ENCODE data around the gene PRDM1.

PRDM1 gene

DNA sequence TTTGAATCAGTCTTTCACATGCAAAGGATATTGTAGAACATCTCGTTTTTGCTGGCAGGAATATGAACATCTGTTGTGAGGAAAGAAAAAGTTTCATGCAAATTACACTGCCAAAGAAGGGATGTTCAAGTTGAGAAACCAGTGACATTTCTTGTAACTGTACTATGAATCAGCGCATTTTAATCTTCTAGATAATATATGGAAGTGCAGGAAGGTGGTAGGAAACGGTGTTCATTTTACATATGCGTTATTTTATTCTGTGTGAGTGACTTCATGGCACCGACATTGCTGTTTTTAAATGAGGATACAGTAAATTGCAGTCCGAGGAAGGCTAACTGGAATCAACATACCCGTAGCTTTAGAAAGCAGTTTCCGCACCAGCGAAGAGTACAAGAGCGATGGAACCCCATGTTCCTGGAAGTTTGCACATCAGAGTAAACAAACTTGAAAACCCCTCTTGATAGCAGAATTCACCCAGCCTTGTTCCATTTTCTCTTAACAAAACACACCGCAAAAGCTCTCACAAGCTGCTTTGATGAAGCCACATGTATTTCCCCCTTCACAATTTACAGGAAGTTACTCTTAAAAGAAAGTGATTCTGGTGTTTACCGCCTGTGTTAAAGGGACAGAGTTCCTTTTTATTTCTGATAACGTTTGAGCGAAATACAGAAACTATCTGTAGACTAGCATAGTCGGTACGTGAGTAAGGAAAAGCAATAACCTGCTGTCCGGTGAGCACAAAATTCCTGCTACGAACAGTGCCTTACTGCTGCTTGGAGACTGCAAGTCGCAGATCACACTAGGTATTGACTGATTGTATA is 11.5 kb downstream of the PRDM1 start:
- DNase-seq (ENCODE audit: low spot score), result no peak

DNA sequence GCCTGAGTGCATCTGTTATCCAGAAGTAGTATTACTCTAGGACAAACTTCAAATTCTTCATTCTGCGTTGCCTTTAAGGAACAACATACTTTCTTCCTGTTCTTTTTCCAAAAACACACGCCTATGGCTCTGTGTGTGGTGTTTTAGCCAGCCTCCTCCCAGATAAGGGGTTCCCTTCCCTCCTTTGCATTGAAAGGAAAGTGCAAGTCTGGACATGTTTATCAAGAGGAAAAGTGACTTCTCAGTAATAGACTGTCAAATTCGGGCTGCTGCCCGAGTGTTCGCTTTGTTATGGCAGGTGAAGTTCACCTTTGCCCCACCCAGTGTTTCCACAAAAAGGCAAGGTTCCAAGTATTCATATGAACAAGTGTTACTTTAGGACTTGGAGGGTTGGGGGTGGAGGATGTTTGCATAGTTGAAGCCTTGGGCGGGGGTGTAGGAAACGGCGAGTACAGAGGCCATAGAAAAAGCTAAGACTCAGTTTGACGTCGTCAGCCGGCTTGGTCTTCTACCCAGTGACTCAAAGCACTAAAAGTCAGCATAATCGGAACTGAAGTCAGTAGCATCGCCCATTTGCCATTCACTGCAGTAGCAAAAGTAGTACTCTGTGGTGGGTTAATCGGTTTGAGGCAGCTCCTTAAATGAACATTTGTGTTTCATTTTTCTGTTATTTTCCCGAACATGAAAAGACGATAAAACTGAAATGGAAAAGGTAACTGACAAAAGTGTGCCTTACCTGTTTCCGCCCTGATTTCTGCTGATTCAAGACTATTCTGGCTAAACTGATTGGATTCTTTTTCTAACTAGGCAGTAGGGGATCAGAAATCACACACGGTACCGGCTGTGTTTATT is 12.5 kb downstream of the PRDM1 start:
- no peak for DNase-seq (ENCODE audit: low spot score)

DNA sequence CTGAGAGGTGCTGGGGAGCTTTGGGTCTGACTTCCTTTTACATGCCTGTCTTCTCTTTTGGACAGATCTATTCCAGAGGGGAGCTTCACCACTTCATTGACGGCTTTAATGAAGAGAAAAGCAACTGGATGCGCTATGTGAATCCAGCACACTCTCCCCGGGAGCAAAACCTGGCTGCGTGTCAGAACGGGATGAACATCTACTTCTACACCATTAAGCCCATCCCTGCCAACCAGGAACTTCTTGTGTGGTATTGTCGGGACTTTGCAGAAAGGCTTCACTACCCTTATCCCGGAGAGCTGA is 13.1 kb downstream of the PRDM1 start:
- DNase-seq (ENCODE audit: low spot score), result no peak

DNA sequence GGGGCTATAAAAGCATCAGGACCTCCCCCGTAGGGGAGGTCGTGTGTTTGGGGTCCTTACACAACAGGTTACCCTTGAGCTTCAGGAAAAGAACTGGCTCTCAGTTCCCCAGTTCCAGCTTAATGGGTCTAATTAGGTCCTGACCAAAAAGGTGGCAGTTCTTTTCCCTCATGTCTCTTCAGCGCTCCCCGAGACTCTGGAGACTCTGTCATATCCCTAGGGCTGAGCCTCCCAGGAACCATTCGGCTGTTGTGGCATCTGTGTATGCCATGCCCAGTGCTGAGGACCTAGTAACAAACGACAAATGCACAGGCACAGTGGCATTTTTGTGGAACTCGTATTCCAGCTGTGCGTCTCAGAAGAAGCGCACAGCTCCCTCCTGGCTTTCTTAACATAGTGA is 14.6 kb downstream of the PRDM1 start:
- DNase-seq (ENCODE audit: low spot score), result no peak

DNA sequence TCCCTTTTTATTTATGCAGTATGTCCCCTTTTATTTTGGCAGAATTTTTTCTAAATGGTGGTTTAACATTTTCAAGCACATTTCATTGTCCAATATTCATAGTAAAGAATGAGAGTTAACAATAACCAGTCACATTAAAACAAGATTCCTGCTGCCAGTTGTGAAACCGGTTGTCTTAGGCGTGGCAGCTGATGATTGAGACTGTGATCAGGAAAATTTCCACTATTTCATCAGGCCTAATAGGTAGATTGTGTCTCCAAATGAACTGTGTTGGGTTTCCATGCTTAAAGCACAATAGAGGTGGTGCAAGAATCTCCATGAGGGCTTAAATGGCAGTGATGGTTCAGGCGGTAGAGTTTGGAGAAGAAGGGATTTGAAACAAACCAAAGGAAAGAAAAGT is 15.3 kb downstream of the PRDM1 start:
- DNase-seq (ENCODE audit: low spot score), result no peak

DNA sequence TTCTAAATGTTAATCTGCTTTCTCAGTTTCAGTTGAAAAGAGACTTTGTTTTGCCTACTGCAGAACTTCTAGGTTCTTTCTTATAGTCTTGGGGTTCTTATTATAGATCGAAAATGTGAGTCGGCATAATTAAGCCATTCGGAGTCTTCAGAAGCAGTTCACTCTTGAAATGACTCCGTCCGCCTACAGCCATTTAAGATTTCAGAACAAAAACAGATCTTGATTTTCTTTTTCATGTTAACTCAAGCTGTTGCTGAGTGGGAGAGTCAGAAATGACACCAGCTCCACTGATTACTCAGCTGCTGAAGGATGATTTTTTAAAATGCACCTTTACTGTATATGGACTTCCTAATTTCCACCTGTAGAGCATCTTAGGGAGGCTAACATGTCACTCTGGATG is 15.9 kb downstream of the PRDM1 start:
- DNase-seq (ENCODE audit: low spot score), result no peak

DNA sequence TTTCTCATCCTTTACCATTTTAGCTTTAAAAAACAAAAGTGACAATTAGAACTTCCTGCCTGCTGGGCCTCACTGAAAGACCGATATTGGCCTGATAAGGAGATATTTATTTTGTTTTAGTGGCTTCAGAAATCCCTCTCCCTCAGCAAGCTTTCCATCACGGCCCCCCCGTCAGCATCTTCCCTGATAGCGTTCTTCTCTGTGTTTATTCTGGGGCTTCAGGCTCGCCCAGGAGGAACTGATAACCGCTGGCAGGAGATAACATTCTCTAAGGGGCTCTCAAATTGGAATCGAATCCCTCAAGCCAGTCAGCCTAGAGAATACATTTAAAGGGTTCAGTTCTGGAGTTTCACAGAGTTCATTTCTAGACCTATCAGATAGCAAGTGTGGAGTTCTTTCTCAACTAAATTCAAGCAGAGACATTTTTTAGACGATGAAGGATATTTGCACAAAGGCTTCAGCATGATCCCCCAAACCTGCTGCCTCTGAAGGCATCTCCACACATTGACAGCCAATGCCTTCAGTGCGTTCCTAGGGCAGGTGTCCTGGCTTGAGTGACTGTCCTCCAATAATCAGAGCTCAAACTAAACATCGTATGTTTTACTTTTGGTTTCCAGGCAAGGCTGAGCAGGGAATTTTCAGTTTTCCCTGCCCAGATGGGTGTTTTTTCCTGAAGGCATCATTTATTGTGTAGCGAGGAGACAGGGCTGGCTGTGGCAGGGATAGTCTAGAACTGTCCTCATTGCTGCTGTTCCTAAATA is 17.0 kb downstream of the PRDM1 start:
- no peak for DNase-seq (ENCODE audit: low spot score)

DNA sequence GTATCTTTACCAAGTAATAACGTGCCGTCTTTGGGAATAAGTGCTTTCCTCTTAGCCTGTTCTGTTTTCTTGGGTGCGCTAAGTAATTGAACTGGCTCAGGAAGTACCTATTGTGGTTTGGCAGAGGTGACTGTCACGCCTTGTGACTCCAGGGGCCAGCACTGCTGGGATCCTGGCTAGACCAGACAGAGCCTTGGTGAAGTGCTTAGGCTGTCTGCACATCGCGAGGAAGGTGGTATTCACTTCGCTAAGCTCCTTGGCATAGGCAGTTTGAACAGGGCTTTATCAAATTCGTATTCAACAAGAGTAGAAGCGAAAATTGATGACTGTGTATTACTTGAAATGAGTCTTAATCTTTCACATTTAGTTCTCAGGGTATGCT is 17.6 kb downstream of the PRDM1 start:
- no peak for DNase-seq (ENCODE audit: low spot score)

DNA sequence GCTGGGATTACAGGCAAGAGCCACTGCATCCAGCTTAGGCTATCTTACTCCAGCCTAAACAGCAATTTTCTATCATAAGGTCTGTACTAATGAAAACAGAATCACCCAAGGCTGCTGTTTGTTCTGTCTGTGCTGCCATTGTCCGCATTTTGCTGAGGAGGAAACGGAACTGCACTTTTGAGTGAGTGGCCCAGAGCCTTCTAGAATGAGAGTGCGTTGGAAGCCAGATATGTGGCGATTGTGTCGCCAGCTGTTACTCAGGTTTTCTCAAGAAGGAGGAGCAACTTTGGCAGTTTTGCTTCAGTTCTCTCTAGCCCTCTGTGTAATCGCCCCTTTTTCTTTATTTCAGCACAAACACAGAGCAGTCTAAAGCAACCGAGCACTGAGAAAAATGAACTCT is 18.3 kb downstream of the PRDM1 start:
- no peak for DNase-seq (ENCODE audit: low spot score)

DNA sequence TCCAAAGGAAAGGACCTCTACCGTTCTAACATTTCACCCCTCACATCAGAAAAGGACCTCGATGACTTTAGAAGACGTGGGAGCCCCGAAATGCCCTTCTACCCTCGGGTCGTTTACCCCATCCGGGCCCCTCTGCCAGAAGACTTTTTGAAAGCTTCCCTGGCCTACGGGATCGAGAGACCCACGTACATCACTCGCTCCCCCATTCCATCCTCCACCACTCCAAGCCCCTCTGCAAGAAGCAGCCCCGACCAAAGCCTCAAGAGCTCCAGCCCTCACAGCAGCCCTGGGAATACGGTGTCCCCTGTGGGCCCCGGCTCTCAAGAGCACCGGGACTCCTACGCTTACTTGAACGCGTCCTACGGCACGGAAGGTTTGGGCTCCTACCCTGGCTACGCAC is 18.8 kb downstream of the PRDM1 start:
- no peak for DNase-seq (ENCODE audit: low spot score)

DNA sequence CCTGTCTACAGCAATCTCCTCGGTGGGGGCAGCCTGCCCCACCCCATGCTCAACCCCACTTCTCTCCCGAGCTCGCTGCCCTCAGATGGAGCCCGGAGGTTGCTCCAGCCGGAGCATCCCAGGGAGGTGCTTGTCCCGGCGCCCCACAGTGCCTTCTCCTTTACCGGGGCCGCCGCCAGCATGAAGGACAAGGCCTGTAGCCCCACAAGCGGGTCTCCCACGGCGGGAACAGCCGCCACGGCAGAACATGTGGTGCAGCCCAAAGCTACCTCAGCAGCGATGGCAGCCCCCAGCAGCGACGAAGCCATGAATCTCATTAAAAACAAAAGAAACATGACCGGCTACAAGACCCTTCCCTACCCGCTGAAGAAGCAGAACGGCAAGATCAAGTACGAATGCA is 19.4 kb downstream of the PRDM1 start:
- DNase-seq (ENCODE audit: low spot score), result no peak

DNA sequence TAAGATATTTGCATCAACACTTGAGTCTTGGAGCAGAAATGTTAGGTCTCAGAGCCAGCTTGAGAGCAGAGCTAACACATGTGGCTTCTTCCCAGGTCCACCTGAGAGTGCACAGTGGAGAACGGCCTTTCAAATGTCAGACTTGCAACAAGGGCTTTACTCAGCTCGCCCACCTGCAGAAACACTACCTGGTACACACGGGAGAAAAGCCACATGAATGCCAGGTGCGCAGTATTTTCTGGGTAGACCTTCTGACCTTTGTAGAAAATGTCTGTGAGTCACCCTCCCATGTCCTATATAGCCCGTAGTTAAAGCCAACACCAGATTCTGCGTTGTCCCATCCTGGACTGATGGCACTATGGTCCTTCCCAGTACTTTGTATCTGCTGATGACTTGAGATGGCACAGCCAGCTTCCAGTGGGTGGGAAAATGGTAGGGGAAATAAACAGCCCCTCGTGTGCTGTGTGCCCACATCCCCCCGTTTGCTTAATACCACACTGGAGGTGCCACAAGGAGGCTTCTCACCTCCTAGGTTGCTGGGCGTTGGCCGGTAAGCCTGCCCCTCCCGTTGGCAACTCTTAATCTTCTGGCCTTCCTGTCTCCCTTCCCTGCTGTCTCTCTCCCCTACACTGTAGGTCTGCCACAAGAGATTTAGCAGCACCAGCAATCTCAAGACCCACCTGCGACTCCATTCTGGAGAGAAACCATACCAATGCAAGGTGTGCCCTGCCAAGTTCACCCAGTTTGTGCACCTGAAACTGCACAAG is 20.3 kb downstream of the PRDM1 start:
- DNase-seq (ENCODE audit: low spot score), result no peak

DNA sequence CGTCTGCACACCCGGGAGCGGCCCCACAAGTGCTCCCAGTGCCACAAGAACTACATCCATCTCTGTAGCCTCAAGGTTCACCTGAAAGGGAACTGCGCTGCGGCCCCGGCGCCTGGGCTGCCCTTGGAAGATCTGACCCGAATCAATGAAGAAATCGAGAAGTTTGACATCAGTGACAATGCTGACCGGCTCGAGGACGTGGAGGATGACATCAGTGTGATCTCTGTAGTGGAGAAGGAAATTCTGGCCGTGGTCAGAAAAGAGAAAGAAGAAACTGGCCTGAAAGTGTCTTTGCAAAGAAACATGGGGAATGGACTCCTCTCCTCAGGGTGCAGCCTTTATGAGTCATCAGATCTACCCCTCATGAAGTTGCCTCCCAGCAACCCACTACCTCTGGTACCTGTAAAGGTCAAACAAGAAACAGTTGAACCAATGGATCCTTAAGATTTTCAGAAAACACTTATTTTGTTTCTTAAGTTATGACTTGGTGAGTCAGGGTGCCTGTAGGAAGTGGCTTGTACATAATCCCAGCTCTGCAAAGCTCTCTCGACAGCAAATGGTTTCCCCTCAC is 21.0 kb downstream of the PRDM1 start:
- DNase-seq (ENCODE audit: low spot score), result no peak

DNA sequence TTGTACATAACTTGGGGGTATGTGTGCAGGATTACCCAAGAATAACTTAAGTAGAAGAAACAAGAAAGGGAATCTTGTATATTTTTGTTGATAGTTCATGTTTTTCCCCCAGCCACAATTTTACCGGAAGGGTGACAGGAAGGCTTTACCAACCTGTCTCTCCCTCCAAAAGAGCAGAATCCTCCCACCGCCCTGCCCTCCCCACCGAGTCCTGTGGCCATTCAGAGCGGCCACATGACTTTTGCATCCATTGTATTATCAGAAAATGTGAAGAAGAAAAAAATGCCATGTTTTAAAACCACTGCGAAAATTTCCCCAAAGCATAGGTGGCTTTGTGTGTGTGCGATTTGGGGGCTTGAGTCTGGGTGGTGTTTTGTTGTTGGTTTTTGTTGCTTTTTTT is 22.0 kb downstream of the PRDM1 start:
- no peak for DNase-seq (ENCODE audit: low spot score)

DNA sequence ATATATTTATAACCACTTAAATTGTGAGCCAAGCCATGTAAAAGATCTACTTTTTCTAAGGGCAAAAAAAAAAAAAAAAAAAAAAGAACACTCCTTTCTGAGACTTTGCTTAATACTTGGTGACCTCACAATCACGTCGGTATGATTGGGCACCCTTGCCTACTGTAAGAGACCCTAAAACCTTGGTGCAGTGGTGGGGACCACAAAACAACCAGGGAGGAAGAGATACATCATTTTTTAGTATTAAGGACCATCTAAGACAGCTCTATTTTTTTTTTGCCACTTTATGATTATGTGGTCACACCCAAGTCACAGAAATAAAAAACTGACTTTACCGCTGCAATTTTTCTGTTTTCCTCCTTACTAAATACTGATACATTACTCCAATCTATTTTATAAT is 22.9 kb downstream of the PRDM1 start:
- no peak for DNase-seq (ENCODE audit: low spot score)

DNA sequence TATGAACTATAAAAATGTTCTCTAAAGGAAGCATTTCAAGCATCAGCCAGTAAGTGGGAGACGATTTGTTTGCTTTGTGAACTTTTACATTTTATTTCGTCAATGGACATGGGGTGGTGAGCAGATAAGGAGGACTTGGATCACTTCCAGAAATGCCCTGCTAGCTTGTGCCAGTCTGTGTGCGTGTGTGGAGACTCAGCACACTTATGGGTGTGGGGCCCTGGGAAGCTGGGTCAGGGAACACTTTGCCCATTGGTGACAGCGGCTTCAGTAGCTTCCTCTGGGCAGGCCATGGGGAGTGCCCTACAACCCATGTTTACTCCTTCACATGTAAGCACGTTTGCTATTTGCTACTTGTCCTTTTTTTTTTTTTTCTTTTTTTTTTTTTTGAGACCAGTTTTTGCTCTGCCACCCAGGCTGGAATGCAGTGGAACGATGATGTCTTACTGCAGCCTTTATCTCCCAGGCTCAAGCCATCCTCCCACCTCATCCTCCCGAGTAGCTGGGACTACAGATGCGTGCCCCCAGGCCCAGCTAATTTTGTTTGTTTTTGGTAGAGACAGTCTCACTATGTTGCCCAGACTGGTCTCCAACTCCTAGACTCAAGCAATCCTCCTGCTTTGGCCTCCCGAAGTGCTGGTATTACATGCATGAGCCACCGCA is 24.2 kb downstream of the PRDM1 start:
- no peak for DNase-seq (ENCODE audit: low spot score)

DNA sequence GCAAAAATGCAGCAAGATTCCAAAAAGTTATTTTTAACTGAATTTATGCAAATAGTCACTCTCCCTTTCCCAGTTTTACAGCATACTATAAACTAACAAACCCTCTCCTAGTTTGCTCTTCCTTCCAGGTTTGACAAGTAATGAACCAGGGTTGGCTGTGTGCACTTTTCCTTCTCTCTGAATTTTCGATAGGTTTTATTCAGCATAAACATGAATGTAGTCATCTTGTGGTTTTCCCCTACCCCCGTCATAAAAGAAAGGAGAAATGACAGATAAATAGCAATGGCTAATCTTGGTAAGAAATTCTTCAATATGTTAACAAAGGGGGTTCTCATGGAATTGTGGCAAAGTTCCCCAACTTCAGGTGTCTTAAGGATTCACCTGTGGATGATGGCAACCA is 26.3 kb downstream of the PRDM1 start:
- no peak for DNase-seq (ENCODE audit: low spot score)

DNA sequence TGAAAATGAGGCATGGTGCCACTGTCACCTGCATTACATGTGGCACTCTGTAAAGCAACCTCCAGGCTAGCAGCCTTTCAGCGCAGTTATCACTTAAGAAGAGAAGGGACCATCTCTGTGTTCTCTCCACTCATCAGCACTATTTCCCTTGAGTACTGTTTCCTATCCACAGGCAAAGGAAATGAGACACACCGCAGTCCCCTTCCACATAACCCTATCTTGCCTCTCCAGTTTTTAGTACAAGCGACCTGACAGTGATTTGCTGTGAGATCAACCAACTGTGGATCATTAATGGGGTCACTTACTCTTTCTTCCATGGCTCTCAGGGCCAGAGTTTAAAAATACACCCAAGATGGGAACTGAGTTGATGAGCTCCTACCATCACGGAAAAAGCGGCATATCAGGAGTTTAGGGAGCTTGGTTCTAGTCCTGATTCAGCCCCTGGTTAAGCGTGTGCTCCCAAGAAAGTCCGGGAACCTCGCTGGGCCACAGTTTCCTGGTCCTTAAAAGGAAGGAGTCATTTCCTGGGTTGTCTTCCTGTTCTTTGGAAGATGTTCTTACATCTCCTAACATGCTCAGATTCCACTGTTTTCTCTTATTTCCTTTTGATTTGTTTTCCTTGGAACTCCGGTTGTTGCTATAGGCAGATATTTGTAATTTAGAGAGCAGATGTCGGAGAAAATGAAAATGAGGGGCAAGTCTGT is 27.3 kb downstream of the PRDM1 start:
- no peak for DNase-seq (ENCODE audit: low spot score)

DNA sequence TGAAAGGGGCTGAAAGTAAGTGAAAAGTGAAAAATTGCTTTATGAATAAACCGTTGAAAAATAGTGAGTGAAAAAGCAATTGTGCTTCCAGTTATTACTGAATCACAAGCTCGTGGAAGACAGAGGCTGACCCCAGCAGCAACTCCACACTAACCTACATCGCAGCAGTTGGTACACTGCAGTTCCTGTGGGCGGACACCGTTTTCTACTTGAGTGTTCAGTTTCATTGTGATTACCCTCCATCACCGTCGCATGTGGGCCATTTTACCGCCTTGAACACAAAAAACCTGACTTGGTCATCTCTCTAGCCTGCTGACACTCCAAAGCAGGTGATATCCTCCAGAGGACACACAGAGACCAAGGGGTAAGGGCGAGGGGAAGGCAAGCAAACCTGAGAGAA is 28.4 kb downstream of the PRDM1 start:
- no peak for DNase-seq (ENCODE audit: low spot score)

DNA sequence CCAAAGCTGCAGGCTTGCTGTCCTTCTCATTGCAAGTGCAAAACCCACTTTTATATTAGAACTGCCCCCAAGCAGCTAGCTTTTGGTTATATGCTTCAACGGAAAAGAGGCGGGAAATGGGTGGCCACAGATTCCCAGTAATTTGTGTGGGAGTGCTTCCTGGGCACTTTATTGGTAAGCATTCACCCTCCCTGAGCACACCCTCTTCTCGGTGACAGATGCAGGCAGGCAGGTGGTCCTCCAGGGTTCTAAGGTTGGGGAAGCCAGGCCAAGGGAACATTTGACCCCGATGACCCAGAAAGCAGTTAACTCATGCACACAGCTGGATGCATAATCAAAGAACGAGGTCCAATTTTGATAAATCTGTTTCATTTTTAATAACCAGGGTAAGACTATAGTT is 29.1 kb downstream of the PRDM1 start:
- DNase-seq (ENCODE audit: low spot score), result no peak

Data from HuH-7 (cell line).